ENCODE data around the gene CHAT.

CHAT gene

DNA sequence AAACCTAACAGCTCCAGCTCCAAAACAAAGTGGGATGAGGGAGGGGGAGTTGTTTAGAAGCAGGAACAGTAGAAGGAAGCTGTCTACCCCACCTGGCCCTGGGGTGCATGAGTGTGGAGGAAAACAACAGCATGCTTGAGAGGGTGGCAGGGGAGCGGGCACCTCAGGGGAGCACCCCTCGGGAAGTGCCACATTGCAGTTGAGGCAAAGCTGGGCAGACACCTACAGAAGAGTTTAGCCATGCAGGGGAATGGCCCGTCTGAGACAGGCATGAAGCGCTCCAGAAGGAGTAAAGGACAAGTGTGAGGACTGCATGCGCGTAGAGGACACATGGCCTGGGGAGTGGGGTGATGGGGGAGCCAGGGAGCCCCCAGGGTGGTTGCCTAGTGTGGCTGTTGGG lies 18.1 kb downstream of the CHAT start:
- DNase-seq (ENCODE audit: low spot score): no peak

DNA sequence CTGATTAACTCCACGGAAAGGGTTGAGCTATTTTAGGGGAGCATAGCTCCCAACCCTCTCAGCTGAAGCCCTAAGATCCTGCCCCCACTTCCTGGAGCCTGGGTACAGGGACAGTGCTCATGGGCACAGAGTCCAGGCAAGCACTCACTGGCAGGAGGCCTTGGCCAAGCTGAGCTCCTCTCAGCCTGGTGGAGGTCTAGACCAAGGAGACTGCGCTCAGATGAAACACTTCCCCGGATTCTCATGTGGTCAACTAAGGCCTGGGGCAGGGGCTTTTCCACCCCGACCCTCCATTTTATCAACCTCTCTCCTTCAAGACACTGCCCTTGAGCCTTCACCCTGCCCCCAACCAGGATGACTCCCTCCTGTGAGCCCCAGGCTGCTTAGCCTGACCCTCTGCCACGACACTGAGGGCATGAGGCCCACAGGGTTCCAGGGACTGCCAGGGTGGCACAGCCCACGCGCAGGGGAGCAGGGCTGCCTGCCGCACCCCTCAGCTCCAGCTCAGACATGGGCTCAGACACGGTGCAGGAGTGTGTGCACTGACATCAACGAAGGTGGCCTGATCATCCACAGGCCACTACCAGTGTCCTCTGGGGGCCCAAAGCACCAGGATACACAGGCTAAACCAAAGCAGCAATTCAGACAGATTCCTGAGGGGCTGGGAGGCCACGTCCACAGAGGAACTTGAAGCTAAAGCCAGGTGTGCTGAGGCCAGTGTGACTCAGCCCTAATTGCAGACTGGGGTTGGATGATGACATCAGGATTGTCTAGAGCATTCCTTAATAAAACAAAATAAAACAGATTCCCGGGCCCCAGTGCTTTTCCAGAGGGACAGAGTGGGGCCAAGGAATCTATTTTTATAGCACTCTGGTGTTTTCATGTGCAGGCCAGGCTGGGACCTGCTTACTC lies 18.8 kb downstream of the CHAT start:
- no peak for DNase-seq (ENCODE audit: low spot score)

DNA sequence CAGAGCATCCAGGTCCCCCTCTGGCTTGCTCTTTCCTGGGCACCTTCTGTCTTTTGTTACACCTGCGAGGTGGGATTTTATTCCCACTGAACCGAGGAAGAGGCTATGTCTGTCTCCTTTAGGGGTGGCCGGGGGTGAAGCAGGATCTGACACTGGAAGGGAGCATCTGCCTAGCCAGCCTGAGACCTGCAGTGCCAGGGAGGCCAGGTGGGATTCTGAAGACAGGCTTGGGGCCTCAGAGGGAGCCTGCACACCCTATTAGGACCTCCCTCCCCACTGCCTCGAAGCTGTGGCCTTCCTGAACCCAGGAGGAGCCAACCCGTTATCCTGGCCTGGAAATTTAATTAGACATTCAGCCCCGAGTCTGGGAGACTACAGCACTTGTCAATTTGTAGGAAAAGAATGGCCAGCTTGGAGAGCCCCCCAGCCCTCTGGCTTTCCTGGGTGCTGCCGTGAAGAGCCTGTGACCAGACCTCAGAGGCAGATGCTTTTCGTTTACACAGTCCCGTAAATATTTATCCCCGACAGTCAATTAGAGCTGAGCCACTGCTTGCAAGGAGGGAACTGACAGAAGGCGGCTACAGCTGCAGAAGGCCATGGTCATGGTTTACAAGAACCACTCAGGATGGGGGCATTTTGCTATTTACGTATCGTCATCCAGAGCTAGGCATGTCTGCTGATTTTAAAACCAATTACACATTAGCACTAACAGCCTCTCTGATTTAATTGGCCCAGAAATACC lies 19.7 kb downstream of the CHAT start:
- DNase-seq (ENCODE audit: low spot score): no peak

DNA sequence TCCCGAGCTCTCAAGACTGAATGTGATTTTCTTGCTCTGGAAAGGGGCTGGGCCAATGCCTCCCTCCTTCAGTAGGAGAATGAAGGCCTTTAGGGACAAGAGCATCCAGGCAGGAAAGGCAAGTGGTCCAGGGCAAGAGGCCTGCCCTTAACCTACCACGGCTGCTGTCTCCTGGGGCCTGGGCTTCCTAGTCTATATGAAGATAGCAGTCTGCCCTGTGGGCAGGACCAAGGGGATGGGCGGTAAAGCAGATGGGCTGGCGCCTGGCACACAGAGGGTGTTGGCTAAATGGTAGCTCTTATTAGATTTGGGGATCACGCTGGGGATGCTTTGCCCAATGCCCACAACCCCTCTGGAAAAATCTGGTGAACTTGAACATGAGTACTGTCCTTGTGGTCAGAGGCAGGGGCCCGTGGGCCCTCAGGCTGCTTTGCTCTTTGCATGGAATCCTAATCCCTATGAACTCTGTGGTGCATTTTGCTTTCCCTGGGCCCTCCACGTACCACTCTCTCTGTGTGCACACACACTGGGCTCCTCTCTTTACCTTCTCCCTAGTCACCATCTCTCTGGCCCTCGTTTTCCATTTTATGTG lies 20.3 kb downstream of the CHAT start:
- no peak for DNase-seq (ENCODE audit: low spot score)

DNA sequence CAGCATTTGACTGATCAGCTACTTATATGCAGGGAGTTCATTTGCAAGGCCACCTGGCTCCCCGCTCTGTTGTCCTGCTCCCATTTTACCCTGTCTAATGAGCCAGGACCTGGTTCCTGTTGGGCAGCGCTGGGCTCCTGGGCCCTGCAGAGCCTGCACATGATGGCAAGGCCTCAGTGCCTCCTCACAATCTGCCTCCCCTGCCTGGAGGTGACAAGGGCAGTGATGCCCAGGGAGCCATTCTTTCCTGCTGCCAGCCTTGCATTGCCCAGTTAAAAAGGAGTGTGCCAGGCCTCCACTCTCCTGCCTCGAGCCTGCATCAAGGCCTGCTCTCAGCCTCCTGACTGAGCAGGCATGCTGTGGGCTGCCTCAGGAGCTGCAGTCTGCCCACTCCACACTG lies 28.5 kb downstream of the CHAT start:
- DNase-seq (ENCODE audit: low spot score): no peak

DNA sequence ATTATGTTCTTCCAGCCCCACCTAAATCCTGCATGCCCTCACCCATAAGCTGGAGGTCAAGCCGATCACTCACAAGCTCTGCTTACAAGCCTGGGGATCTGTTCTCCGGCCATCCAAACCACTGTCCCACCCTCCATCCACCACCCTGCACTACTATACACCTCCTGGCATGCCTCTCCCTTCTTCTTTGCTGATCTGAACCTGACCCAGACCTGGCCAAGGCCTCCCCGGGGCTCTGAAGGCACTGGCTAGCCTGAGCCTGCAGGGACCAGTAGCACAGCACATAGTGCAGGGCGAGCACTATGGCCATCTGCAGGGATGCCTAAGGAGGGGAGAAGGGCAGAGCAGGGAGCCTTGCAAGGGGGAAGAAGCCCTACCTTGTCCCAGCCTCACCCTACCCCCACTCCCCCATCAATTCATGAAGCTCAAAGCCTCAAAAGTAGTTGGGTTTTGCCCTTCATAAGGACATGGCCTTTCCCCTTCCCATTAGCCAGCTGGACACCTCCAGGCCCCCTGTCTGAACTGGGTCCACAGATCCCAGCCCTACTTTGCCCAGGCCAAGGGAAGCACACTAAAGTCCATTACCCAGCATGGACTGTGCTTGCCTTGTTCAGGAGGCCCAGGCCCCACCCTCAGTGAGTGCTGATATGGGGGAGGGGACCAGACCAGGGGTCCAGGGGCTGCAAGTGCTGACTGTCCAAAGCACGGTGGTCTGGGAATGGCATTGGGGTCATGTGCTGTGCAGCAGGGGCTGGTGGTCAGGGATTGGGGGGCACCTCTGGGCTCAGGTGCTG lies 29.6 kb downstream of the CHAT start:
- DNase-seq (ENCODE audit: low spot score): no peak

DNA sequence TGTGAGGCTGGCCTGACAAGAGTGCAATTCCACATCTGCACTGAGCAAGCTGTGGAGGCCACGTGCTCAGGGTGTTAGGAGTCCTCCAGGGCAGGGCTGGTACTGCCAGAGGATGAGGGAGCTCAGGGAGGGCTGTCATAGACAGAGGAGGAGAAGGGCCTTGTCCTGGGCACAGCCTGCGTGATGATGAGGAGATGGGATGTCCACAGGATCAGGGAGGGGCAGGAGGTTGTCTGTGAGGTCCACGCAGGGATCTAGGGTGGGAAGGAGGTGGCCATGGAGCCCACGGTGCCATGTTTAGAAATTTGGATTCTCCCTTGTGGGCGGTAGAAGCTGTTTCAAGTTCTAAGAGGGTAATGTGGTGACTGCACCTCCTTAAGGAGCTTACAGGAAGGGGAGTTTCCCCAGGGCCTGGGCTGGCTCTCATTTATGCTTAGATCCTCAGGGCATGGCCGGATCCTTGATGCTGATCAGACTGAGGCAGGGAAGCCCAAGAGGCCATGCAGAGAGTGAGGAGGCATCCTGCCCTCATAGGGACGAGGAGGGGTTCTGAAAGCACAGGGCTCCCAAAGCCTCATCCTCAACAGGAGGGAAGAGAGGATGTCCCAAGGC lies 30.3 kb downstream of the CHAT start:
- DNase-seq (ENCODE audit: low spot score): no peak

DNA sequence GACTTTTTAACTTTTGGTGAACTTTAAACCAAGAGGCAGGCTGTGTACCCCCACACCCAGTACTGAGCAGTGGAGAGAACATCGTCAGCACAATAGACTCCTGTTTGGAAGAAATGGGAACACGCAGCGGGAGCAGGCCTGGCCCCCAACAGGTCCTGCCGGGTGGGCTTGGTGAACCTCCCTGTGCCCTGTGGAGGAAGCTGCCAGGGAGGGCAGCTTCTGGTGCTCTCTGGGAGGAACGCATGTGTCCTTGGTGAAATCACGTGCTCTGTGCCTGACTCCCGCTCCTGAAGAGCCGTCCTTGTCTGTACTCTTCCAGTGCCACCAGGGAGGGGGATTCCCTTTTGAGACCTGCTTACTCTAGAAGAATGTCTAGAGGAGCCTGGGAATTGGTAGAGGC lies 31.6 kb downstream of the CHAT start:
- DNase-seq (ENCODE audit: low spot score): no peak

DNA sequence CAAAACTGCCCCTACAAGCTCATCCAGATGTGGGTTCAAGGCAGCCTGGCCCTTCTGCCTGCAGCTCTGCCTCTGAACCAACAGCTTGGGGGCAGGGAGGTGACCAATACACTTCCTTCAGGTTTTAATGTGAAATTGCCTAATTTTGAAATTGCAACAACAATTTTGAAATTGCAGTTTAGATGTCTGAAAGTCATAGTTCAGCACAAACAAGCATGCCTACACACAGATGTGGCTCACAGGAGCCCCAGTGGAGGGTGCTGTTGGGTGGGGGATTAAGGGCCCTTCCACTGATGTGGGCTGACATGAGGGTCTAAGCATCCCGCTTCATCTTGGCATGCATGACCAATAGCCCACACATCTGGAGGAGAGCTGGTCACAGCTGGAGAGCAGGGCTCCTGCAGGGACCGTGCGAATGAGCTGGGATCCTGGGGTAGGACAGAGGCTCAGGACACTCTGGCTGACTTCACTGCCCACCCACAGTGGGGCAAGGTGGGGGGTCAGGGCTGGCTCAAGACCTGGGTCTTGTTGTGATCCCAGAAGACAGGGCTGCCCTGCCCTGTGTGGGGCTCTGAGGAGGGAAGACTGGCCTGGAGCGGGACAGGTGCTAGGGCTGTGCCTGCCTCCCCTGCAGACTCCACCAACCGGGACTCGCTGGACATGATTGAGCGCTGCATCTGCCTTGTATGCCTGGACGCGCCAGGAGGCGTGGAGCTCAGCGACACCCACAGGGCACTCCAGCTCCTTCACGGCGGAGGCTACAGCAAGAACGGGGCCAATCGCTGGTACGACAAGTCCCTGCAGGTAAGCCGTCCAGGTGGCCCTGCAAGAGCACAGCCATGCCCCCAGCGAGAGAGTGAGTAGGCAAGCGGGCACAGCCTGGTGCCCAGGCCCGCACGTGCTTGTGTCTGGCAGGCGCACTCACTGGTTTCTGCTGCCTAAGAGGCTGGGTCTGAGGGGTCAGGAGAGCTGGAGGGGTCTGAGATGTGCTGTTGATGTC lies 32.3 kb downstream of the CHAT start:
- no peak for DNase-seq (ENCODE audit: low spot score)

DNA sequence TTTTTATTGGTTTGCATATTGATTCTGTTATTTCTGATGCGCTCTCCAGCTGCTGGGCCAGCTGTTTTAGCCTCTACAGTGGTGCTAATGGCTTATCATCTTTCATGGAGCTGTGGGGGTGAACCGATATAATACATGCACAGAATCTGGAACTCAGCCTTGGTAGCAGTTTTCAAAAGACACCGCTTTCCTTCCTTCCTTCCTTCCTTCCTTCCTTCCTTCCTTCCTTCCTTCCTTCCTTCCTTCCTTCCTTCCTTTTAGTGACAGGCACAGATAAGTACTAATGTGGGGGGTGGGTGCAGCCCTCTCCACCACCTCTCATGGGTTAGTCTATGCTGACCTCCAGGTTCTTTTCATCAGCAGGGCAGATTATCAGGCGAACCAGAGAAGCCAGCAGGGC lies 33.7 kb downstream of the CHAT start:
- DNase-seq (ENCODE audit: low spot score): no peak

DNA sequence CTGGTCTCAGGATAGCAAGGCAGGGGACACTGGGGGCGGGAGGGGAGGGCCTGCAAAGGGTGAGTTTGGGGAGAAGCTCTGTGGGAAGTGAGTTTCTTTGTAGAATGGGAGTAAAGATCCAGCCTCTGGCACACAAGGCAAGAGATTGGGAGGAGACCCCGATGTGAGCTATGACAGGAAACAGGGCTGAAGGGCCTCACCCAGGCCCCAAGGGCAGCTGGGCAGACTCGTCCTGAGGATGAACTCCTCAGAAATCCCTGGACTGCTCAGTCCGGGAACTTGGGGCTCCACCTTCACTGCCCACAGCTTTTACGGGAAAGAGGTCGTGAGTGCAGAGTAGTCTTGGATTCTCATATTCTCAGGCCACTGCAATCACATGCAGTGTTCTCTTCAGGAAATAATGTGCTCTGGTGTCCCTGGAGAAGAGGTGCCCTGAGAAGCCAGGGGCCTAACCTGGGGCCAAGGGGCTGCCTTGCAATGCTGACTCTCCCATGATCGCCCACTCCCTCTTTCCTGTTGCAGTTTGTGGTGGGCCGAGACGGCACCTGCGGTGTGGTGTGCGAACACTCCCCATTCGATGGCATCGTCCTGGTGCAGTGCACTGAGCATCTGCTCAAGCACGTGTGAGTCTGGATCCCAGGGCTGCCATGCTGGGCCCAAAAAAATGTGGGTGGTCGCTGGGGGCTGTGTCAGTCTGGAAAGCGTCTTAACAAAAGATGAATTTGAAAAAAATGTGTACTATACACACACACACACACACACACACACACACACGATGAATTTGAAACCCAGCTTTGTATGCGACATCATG lies 34.4 kb downstream of the CHAT start:
- no peak for DNase-seq (ENCODE audit: low spot score)

DNA sequence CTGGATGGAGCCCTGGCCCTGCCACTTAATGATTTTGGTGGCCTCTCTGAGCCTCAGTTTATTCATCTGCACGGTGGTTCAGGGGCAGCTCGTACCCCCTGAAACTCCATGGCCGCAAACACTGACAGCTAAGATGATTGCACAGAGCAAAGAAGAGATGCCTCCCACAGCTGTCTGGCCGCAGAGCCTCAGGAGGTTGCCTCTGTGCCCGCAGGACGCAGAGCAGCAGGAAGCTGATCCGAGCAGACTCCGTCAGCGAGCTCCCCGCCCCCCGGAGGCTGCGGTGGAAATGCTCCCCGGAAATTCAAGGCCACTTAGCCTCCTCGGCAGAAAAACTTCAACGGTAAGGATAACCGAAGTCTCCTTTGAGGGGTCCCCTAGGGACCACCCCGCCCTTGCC lies 35.5 kb downstream of the CHAT start:
- DNase-seq (ENCODE audit: low spot score): no peak

DNA sequence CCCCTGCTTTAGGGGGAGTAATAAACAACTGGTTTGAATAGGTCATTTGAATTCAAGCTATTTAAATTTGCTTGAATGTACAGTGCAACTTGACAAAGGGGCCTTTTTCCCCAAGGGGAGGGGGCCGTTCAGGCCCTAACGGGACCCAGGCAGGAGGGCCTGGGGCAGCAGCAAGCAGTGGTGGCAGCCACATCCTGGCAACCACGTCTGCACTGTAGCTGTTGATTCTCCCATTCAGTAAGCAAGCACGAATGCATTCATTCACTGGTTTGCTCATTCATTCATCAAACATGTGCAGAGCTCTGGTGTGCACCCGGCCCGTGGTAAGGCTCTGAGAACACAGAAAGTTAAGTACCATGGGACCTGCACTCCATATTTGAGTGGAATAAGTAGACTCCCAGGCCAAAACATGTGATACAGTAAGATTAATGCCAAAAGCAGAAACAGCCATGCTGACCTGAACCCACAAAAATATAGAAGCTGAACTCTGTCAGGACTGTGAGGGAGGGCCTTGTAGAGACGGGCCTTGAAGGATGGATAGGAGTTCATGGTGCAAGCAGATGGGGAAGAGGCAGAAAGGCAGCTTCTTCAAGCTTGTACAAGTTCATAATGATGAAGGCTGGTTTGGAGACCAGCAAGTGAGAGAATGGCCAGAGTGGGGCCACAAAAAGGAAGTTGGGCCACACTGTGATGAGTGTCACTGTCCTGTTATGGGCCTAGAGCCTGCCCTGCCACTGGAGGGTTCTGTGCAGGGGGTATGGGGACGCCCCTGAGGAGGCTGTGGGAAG lies 36.3 kb downstream of the CHAT start:
- DNase-seq (ENCODE audit: low spot score): no peak

DNA sequence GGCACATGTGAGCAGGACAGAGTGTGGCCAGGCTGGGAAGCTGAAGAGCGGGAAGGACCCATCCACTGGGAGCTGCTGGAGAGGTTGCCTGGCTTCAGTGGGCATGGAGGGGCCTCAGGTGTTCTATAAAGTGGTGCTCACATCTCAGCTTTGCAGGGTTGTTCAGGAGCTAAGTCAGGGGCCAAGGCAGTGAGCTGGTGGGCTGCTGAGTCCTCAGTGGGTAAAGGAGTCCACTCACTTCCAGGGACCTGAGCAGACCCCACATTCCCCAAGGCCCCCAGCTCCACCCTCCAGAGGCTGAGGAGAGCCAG lies 36.8 kb downstream of the CHAT start:
- no peak for DNase-seq (ENCODE audit: low spot score)

DNA sequence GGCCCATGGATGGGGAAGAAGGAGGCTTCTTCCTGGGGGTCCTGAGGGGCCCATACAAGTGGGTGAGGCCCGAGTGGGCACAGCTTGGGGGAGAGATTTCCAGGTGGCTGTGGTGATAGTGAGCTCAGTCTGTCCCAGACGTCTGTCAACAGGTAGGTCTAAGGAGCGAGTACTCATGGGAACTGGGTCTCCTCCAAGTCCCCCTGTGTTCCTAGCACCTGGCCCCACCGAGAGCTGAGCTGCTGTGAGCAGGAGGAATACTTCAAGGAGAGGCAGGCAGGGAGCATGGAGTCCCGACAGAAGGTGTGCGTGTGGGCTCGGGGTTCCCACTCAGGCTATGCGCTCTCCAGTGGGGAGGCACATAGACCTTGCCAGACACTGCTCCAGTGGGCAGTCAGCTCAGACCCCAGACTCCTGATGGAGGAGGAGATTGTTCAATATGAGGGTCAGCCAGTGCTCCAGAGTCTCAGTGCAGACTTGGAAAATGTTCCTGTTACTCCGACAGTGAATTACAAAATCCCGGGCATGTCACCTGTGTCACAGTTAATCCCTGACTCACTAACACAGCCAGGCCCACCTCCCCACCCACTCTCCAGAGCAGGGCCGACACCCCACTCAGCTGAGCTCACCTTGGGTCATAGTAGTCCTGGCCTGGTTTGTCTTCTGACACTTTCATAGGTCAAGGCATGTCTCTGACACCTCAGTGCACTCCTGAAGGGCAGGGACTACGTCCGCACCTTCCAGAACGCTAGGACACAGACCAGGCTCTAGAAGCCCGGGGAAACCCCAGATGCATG lies 37.4 kb downstream of the CHAT start:
- no peak for DNase-seq (ENCODE audit: low spot score)

DNA sequence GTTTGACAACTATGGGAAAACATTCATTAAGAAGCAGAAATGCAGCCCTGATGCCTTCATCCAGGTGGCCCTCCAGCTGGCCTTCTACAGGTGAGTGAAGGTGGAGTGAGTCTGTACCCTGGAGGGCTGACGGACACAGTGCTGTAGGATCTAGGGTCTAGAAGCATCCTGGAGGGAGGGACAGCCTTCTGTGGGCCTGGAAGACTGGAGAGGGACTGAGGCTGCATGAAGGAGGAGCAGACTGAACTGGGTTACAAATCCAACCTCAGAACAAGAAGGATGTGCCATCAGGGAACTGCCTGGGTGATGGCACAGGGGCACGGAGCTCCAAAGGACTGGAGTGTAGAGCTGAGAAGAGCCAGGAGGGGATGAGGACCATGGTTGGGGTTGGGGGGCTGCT lies 38.1 kb downstream of the CHAT start:
- no peak for DNase-seq (ENCODE audit: low spot score)

DNA sequence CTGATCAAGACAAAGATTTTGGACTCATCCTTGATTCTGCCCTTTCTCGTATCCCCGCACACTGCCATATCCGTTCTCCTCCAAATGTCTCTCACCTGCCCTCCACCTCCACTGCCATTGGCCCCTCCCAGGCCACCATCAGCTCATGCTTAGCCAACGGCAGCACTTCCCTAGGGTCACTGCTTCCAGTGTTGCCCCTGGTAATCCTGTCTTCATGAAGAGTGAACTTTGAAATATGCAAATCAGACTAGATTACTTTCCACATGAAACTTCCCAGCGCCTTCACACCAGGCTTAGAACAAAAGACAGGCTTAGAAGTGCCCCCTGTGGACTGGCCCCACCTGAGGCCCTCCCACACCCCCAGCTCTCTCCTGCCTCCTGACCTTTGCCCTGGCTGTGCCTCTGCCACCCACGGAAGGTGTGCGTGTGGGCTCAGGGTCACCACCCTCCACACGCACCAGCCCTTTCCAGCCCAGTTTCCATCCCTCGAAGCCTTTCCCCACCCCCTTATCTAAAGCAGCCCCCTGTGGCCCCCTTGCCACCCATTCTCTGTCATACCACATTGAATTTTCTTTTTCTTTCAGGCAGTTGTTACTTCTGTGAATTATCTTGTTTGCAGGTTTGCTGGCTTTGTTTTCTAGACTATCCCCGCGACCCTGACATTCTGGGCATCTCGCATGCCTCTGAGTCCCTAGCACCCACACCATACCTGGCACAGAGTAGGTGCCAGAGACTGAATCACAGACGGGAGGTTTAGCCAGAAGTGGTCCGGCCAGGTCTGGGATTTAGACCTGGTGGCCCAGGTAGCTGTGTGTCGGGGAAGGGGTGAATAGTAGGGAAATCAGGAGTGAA lies 38.8 kb downstream of the CHAT start:
- DNase-seq (ENCODE audit: low spot score): peak; percentile 17
